Upper lobe of right lung (tissue), 1 donor: ENCODE data around the gene TWIST1. TPM values are rescaled to one million over a fixed set of nuclear protein-coding genes. Genes with fewer than 3 reads are reported as not detected.

Experiments used
- ATAC-seq: fragments of 200-7000 bp; cut with Tn5 transposase; one replicate; pipeline ENCODE4 v1.9.1; 2020; ENCODE audit warnings: mild to moderate bottlenecking, moderate library complexity
- DNase-seq: peaks from one replicate; pipeline ENCODE4 v3.0.0-alpha.2; 2020
- H3K27ac ChIP-seq: fragments of 200-600 bp; one replicate; pipeline ENCODE4 v1.8.0; 2022
- H3K27me3 ChIP-seq: fragments of 200-600 bp; one replicate; pipeline ENCODE4 v1.8.0; 2022; ENCODE audit warnings: mild to moderate bottlenecking
- H3K36me3 ChIP-seq: fragments of 200-600 bp; one replicate; pipeline ENCODE4 v1.8.0; 2022
- H3K4me1 ChIP-seq: fragments of 200-600 bp; one replicate; pipeline ENCODE4 v1.8.0; 2022
- H3K4me3 ChIP-seq: fragments of 200-600 bp; one replicate; pipeline ENCODE4 v1.8.0; 2022; ENCODE audit warnings: mild to moderate bottlenecking
- H3K9me3 ChIP-seq: fragments of 200-600 bp; one replicate; pipeline ENCODE4 v1.8.0; 2022
- CTCF ChIP-seq: fragments of 200-600 bp; IDR thresholded peaks from one replicate; pipeline ENCODE4 v1.8.0; 2022; ENCODE audit warnings: antibody characterized with exemption
- intact Hi-C: fragments of 100-400 bp; cut with DNase I; formaldehyde crosslinking; loops from one replicate; pipeline ENCODE4 v1.11.0; 2022
- total RNA-seq: library from RNA; stranded (reverse); fragmentation: NEBNext Ultra II Directional; extraction: Animal tissue kit (Norgen Biotek cat#: 25700); gene quantifications from one replicate; pipeline ENCODE4 v1.2.1, GENCODE V29; 2021
- donor health status: DM: no; HTN: yes; CAD: no; lungs with severe emphysema.

TWIST1 gene
- total RNA-seq, 1 donor from 2014 or later = not detected

GRCh38 chr7:19107081-19107355 lies 10.4 kb downstream of the TWIST1 start:
- Histone ChIP-seq H3K27me3 (peaks cover 98% of the 10 kb centered on the region), H3K27ac (no peak overlapping the region), H3K36me3 (no peaks in the 10 kb centered on the region), H3K4me3 (peak overlapping the region; percentile 37), H3K4me1 (peaks cover 4% of the 10 kb centered on the region), H3K9me3 (no peaks in the 10 kb centered on the region)
- ATAC-seq (no peak), DNase-seq (no peak)
- no peak for TF ChIP-seq CTCF
- intact Hi-C loops = no loop called here

GRCh38 chr7:19106241-19107080 lies 11.0 kb downstream of the TWIST1 start:
- no peak overlapping the region for H3K4me3 ChIP-seq
- ATAC-seq = no peak
- peaks cover 97% of the 10 kb centered on the region for H3K27me3 ChIP-seq
- TF ChIP-seq CTCF = no peak
- H3K36me3 ChIP-seq = no peaks in the 10 kb centered on the region
- no peak overlapping the region for H3K27ac ChIP-seq
- H3K4me1 ChIP-seq = peaks cover 4% of the 10 kb centered on the region
- no peak for DNase-seq
- H3K9me3 ChIP-seq = no peaks in the 10 kb centered on the region
- intact Hi-C loops = no loop called here

GRCh38 chr7:19105546-19105945 lies 11.9 kb downstream of the TWIST1 start:
- no peak for TF ChIP-seq CTCF
- Histone ChIP-seq H3K27ac (no peak overlapping the region), H3K9me3 (no peaks in the 10 kb centered on the region), H3K36me3 (no peaks in the 10 kb centered on the region), H3K4me3 (no peak overlapping the region), H3K4me1 (peaks cover 4% of the 10 kb centered on the region), H3K27me3 (peaks cover 88% of the 10 kb centered on the region)
- intact Hi-C loops = no loop called here
- ATAC-seq (no peak), DNase-seq (no peak)

GRCh38 chr7:19104811-19105210 lies 12.6 kb downstream of the TWIST1 start:
- no peak overlapping the region for H3K4me3 ChIP-seq
- intact Hi-C loops = no loop called here
- no peak overlapping the region for H3K27ac ChIP-seq
- peaks cover 4% of the 10 kb centered on the region for H3K4me1 ChIP-seq
- H3K27me3 ChIP-seq = peaks cover 81% of the 10 kb centered on the region
- DNase-seq = no peak
- H3K9me3 ChIP-seq = no peaks in the 10 kb centered on the region
- no peak for ATAC-seq
- no peak for TF ChIP-seq CTCF
- no peaks in the 10 kb centered on the region for H3K36me3 ChIP-seq

- no peak for DNase-seq
- peaks cover 67% of the 10 kb centered on the region for H3K27me3 ChIP-seq
Measured at GRCh38 chr7:19102884-19103283, 14.6 kb downstream of the TWIST1 start.

More at GRCh38 chr7:19102884-19103283, 14.6 kb downstream of the TWIST1 start:
- ATAC-seq = no peak
- Histone ChIP-seq H3K4me3 (no peak overlapping the region), H3K27ac (no peak overlapping the region), H3K4me1 (peaks cover 3% of the 10 kb centered on the region), H3K36me3 (no peaks in the 10 kb centered on the region), H3K9me3 (no peaks in the 10 kb centered on the region)
- no peak for TF ChIP-seq CTCF
- intact Hi-C loops = no loop called here
